KMS-11 (cell line): ENCODE measurements around the gene PRCP.
A peak's percentile ranks its signal among the peaks of the same experiment; 100 is the strongest.

Source experiments
- H2AFZ ChIP-seq: fragments of 200-600 bp; sonication (generic); 2 replicates; pipeline ENCODE4 v1.6.1; 2016; ENCODE audit warnings: antibody characterized with exemption, mixed run types, low read depth
- H3K27ac ChIP-seq: fragments of 200-600 bp; sonication (generic); 2 replicates; pipeline ENCODE4 v1.6.1; 2016; ENCODE audit warnings: mild to moderate bottlenecking, mixed run types
- H3K27me3 ChIP-seq: fragments of 200-600 bp; sonication (generic); 2 replicates; pipeline ENCODE4 v1.6.1; 2017; ENCODE audit warnings: mild to moderate bottlenecking, low read depth, mixed run types, moderate library complexity; ENCODE audit not compliant: insufficient read depth
- H3K36me3 ChIP-seq: fragments of 200-600 bp; sonication (generic); 2 replicates; pipeline ENCODE4 v1.6.1; 2017; ENCODE audit warnings: mild to moderate bottlenecking, mixed run types; ENCODE audit not compliant: insufficient read depth
- H3K4me1 ChIP-seq: fragments of 200-600 bp; sonication (generic); 2 replicates; pipeline ENCODE4 v1.6.1; 2016; ENCODE audit warnings: mild to moderate bottlenecking, low read depth, mixed run types; ENCODE audit not compliant: poor library complexity, severe bottlenecking
- H3K4me2 ChIP-seq: fragments of 200-600 bp; sonication (generic); 2 replicates; pipeline ENCODE4 v1.7.0; 2016; ENCODE audit warnings: mild to moderate bottlenecking, mixed run types
- H3K4me3 ChIP-seq: fragments of 200-600 bp; sonication (generic); IDR thresholded peaks from 2 replicates; pipeline ENCODE4 v1.6.1; 2017; ENCODE audit warnings: low read depth, low read length, mixed read lengths; ENCODE audit not compliant: insufficient read depth
- H3K79me2 ChIP-seq: fragments of 200-600 bp; sonication (generic); 2 replicates; pipeline ENCODE4 v1.6.1; 2016; ENCODE audit warnings: low read depth, mixed run types; ENCODE audit not compliant: insufficient read depth
- H3K9ac ChIP-seq: fragments of 200-600 bp; sonication (generic); 2 replicates; pipeline ENCODE4 v1.6.1; 2016; ENCODE audit warnings: mild to moderate bottlenecking, mixed run types
- H4K20me1 ChIP-seq: fragments of 200-600 bp; sonication (generic); 2 replicates; pipeline ENCODE4 v1.6.1; 2016; ENCODE audit warnings: mild to moderate bottlenecking, mixed run types; ENCODE audit not compliant: insufficient read depth
- CTCF ChIP-seq: fragments of 200-600 bp; sonication (generic); conservative IDR thresholded peaks from 2 replicates; pipeline ENCODE4 v1.6.1; 2017; ENCODE audit warnings: low read depth, mild to moderate bottlenecking, antibody characterized with exemption, low read length, moderate library complexity, mixed read lengths

Gene PRCP

GRCh38 chr11:82862379-82862778, 37.9 kb downstream of the PRCP start:
- Histone ChIP-seq H4K20me1 (no peaks in the 10 kb centered on the region), H3K4me2 (peak overlapping the region; percentile 47), H3K27me3 (no peaks in the 10 kb centered on the region), H3K27ac (no peak overlapping the region), H3K4me1 (peaks cover 37% of the 10 kb centered on the region), H2AFZ (no peak overlapping the region), H3K79me2 (no peaks in the 10 kb centered on the region), H3K4me3 (no peak overlapping the region), H3K36me3 (no peaks in the 10 kb centered on the region), H3K9ac (no peak overlapping the region)
- no peak for TF ChIP-seq CTCF

GRCh38 chr11:82859750-82860149, 40.5 kb downstream of the PRCP start:
- no peak overlapping the region for H3K27ac ChIP-seq
- H3K4me3 ChIP-seq, result no peak overlapping the region
- H3K4me2 ChIP-seq, result no peak overlapping the region
- H4K20me1 ChIP-seq, result no peaks in the 10 kb centered on the region
- H3K4me1 ChIP-seq, result peaks cover 33% of the 10 kb centered on the region
- TF ChIP-seq CTCF, result no peak
- no peak overlapping the region for H3K9ac ChIP-seq
- no peaks in the 10 kb centered on the region for H3K27me3 ChIP-seq
- H2AFZ ChIP-seq, result no peak overlapping the region
- no peaks in the 10 kb centered on the region for H3K36me3 ChIP-seq
- H3K79me2 ChIP-seq, result no peaks in the 10 kb centered on the region

- Histone ChIP-seq H3K27ac (no peak overlapping the region), H3K4me2 (no peak overlapping the region)
Observed at GRCh38 chr11:82858556-82859091, 41.6 kb downstream of the PRCP start.

GRCh38 chr11:82858133-82858532, 42.1 kb downstream of the PRCP start:
- TF ChIP-seq CTCF, result no peak
- Histone ChIP-seq H4K20me1 (no peaks in the 10 kb centered on the region), H3K4me1 (peaks cover 17% of the 10 kb centered on the region), H3K9ac (no peak overlapping the region), H3K27ac (no peak overlapping the region), H2AFZ (no peak overlapping the region), H3K79me2 (no peaks in the 10 kb centered on the region), H3K4me3 (no peak overlapping the region), H3K4me2 (no peak overlapping the region), H3K27me3 (no peaks in the 10 kb centered on the region), H3K36me3 (no peaks in the 10 kb centered on the region)

More at GRCh38 chr11:82858556-82859091, 41.6 kb downstream of the PRCP start:
- no peak for TF ChIP-seq CTCF
- Histone ChIP-seq H3K27me3 (no peaks in the 10 kb centered on the region), H3K4me3 (no peak overlapping the region), H3K9ac (no peak overlapping the region), H4K20me1 (no peaks in the 10 kb centered on the region), H2AFZ (no peak overlapping the region), H3K79me2 (no peaks in the 10 kb centered on the region), H3K4me1 (peaks cover 22% of the 10 kb centered on the region), H3K36me3 (no peaks in the 10 kb centered on the region)
